Measurements from ENCODE around the gene EGLN1.
"Not testable (repeated sequence)": the region's sequence is repeated elsewhere in the genome, so short reads cannot be mapped to it uniquely, and the experiment has no call there.

Gene EGLN1

DNA sequence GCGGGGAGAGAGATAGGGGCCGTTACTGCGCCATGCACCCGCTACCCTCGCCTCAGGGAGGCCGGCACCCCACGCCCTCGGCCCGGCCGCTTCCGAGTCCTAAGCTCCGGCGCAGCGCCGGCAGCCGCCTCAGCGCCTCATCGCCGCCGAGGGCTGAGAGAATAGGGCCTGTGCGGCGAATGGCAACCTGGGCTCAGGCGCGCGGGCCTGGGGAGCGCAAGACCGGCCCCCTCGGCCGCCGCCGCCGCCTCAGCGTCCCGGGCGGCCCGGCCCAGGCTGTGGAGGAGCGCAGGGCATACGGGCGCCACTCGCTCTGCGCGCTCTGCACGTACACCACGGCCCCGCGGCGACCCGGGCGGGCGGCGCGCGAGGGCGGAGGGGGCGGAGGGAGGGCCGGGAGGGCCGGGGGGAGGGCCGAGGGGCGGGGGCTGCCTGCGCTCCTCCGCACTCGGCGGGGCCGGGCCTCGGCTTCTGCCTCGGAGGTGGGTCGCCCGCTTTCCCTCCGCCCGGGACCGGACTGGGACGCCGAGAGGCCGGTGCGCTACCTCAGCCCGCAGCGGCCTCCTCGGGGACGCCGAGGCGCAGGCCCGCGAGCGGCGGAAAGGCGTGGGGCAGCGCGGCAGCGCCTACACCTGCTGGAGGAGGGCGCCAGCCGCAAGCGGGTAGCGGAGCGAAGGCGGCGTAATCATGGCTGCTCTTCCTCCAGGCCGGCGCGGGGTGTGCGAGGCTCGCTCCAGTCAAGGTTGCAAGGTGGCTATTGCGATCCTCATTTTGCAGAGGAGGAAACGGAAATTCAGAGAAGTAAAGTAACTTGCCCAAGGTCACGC, at the start of gene EGLN1:
EGLN1 (minus strand) TSS at position 317 of the 827 bp plus-strand sequence. CDS start 399 bp downstream, outside the sequence.
- peak; percentile 70 for DNase-seq

DNA sequence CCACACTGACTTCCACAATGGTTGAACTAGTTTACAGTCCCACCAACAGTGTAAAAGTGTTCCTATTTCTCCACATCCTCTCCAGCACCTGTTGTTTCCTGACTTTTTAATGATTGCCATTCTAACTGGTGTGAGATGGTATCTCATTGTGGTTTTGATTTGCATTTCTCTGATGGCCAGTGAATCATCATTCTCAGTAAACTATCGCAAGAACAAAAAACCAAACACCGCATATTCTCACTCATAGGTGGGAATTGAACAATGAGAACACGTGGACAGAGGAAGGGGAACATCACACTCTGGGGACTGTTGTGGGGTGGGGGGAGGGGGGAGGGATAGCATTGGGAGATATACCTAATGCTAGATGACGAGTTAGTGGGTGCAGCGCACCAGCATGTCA, 49.4 kb upstream of the EGLN1 start:
- DNase-seq = not testable (repeated sequence)

DNA sequence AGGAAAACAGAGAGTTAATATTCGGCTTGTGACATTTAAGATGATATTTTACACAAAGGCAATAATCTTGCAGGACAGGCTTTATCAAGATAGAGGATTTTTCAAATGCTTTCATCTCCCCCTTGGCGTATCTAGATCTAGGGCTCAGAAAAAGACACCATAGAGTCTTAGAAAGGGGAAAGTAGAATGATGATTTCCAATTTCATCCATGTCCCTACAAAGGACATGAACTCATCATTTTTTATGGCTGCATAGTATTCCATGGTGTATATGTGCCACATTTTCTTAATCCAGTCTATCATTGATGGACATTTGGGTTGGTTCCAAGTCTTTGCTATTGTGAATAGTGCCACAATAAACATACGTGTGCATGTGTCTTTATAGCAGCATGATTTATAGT, 48.9 kb upstream of the EGLN1 start:
- not testable (repeated sequence) for DNase-seq

DNA sequence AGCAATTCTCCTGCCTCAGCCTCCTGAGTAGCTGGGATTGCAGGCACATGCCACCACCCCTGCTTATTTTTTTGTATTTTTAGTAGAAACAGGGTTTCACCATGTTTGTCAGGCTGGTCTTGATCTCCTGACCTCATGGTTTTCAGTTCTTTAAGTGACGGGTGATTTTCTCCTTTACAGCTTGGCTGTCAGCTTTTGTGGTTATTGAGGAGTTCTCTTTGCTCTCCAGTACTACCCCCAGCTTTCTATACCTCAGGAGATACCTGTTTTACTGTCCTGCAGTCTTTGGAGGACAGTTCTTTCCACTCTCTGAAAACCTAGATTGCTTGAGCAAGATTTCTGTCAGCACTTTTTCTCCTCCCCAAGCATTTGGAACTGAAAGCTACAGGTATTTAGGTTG, 45.9 kb upstream of the EGLN1 start:
- no peak for DNase-seq

DNA sequence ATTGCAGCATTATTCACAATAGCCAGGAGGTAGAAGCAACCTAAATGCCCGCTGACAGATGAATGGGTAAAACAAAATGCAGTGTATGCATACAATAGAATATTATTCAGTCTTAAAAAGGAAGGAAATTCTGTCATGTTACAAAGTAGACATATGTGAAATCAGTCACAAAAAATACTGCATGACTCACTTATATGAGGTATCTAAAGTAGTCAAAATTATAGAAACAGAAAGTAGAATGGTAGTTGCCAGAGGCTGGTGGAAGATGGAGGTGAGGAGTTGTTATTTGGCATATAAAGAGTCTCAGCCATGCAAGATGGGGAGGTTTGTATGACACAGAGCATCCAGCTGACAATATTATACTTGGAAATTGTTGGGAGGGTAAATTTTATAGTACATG, 43.0 kb upstream of the EGLN1 start:
- DNase-seq = no peak

DNA sequence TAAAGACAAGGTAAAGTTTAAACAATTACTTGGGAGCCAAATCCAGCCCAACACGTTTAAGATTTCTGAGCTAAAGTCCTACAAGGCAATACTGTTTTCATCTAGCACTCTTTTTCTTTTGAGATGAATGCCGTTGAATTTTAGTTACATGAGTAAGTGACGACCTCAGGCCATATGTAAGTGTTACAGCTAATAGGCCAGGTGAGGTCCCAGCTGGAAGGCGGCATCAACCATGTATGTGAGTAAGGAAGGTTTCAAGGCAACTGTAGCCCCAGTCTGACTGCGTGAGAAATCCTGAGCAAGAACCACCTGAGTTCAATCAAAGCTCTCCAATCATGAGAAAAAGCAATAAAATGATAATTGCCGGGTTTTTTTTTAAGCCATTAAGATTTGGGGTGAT, 41.5 kb upstream of the EGLN1 start:
- DNase-seq = no peak

DNA sequence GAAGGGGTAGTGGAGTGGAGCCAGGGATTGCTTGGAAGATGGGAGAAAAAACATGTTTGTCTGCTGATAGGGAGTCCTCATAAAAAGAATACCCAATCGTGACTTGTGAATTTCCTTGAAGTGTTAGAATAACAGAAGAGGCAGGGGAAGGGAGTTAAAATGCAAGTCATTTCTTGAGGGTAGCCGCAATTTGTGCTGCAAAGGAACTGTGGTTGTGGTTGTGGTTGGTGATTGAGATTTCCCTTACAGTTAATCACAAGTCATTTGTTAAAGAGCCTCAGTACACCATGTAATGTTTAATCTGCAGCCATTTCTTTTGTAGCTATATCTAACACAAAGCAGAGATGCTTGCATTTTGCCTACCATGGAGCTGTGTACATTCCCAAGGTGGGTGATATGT, 38.5 kb upstream of the EGLN1 start:
- no peak for DNase-seq

DNA sequence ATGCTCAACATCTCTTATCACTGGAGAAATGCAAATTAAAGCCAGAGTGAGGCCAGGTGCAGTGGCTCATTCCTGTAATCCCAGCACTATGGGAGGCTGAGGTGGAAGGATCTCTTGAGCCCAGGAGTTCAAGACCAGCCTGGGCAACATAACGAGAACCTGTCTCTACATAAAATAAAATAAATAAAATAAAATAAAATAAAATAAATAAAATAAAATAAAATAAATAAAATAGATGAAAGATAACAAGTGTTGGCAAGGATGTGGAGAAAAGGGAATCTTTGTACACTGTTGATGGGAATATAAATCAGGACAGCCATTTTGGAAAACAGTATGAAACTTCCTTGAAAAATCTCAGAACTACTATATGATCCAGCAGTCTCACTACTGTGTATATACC, 37.4 kb upstream of the EGLN1 start:
- not testable (repeated sequence) for DNase-seq

DNA sequence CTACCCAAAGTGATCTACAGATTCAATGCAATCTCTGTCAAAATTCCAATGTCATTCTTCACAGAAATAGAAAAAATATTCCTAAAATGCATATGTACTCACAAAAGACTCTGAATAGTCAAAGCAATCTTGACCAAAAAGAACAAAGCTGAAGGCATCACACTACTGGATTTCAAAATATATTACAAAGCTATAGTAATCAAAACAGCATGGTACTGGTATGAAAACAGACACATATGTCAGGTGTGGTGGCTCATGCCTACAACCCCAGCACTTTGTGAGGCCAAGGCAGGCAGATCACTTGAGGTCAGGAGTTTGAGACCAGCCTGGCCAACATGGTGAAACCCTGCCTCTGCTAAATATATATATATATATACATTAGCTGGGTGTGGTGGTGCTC, 35.9 kb upstream of the EGLN1 start:
- DNase-seq = not testable (repeated sequence)

DNA sequence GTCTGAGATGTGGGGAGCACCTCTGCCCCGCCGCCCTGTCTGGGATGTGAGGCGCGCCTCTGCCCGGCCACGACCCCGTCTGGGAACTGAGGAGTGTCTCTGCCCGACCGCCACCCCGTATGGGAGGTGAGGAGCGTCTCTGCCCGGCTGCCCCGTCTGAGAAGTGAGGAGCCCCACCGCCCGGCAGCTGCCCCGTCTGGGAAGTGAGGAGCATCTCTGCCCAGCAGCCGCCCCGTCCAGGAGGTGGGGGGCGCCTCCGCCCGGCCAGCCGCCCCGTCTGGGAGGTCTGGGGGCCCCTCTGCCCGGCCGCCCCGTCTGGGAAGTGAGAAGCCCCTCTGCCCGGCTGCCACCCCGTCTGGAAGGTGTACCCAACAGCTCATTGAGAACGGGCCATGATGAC, 32.0 kb upstream of the EGLN1 start:
- not testable (repeated sequence) for DNase-seq

DNA sequence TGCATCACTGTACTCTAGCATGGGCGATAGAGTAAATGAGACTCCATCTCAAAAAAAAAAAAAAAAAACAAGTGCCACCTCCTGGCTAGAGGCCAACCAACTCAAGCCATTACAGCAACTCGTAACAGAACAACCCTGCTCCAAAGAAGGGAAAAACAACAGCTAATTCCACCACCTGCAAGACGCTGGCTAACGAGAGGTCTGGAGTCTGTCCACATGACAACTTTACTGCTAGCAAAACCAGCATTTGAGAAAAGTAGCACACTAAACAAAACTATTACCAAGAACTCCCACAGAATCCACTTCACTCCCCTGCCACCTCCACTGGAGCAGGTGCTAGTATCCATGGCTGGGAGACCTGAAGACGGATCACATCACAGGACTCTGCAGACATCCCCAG, 24.1 kb upstream of the EGLN1 start:
- no peak for DNase-seq

DNA sequence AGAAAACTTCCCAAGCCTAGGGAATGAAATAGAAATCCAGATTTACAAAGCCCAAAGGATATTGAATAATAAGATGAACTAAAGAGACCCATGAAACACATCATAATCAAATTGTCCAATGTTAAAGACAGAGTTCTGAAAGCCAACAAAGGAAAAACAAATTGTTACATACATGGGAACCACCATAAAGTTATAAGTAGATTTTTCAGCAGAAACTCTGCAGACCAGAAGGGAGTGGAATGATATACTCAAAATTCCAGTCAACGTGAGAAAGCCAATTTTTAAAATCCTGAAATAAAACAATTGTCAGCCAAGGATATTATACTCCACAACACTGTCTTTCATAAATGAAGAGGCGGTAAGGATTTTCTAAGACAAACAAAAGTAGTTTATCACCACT, 22.0 kb upstream of the EGLN1 start:
- no peak for DNase-seq

DNA sequence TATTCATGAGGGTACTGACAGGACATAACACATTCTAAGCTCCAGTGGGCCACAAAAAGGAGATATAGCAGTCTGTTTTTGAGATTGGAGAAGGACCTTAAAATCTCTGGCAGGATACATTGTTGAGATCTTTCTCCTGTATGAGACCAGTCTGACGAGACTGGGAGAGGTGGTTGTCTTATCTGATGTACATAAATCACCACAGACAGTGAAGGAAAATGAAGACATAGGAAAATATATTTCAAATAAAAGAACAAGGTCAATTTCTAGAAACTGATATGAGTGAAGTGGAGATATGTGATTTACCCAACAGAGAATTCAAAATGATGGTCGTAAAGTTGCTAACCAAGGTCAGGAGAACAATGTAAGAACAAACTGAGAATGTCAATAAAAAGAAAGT, 21.3 kb upstream of the EGLN1 start:
- no peak for DNase-seq

DNA sequence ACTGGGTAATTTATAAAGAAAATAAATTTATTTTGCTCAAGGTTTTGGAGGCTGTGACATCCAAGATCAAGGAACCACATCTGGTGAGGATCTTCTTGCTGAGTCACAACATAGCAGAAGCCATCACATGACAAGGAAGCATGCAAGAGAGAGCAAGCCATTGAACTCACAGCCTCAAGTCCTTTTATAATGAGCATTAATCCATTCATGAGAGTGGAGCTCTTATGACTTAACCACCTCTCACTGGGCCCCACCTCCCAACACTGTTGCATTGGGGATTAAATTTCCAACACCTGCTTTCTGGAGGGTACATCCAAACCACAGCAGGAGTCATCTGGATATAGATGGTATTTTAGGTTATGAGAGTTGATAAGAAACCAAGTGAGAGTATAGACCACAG, 20.6 kb upstream of the EGLN1 start:
- DNase-seq = no peak

DNA sequence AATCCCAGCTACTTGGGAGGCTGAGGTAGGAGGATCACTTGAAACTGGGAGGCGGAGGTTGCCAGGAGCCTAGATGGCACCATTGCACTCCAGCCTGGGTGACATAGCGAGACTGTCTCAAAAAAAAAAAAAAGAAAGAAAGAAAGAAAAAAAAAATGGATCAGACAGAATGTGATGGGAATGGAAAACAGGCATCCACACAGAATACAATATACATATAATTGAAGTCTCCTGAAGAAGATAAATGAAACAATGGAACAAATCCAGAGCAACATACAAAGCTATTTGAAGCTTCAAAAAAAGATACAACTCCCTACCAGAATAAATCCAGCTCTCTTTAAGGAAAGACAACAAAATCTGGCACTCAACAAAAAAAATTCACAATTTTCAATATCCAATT, 10.9 kb upstream of the EGLN1 start:
- DNase-seq = no peak

DNA sequence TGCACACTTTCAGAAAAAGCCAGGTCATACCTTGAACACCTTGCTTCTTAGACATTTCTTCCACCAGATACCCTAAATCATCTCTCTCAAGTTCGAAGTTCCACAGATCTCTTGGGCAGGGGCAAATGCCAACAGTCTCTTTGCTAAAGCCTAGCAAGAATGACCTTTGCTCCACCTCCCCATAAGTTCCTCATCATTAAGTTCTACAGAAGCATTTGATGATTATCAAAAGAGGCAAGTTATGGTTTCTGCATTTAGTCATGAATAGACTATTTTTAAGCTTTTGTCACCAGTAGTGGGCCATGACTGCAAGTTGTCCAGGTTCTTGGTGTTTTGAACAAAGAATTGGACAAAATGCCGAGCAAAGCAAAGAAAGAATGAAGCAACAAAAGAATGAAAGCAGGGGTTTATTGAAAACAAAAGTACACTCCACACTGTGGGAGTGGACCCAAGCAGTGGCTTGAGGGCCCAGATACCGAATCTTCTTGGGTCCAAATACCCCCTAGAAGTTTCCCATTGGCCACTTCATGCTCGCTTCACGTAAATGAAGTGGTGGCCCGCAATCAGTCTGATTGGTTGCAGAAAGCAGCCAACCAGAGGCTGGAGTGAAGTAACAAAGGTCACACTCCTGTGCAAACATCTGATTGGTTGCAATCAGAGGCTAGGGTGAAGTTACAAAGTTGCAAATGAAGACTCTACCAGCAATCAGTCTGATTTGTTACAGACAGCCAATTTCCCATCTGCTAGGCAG, 9.8 kb upstream of the EGLN1 start:
- DNase-seq = no peak

DNA sequence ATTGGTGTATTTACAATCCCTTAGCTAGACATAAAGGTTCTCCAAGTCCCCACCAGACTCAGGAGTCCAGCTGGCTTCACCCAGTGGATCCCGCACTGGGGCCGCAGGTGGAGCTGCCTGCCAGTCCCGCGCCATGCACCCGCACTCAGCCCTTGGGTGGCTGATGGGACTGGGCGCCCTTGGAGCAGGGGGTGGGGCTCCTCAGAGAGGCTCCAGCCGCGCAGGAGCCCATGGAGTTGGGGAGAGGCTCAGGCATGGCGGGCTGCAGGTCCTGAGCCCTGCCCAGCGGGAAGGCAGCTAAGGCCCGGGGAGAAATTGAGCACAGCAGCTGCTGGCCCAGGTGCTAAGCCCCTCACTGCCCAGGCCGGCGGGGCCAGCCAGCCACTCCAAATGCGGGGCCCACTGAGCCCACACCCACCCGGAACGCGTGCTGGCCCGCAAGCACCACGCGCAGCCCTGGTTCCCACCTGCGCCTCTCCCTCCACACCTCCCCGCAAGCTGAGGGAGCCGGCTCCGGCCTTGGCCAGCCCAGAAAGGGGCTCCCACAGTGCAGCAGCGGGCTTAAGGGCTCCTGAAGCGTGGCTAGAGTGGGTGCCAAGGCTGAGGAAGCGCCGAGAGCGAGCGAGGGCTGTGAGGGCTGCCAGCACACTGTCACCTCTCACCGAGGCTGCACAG, 8.7 kb upstream of the EGLN1 start:
- not testable (repeated sequence) for DNase-seq

DNA sequence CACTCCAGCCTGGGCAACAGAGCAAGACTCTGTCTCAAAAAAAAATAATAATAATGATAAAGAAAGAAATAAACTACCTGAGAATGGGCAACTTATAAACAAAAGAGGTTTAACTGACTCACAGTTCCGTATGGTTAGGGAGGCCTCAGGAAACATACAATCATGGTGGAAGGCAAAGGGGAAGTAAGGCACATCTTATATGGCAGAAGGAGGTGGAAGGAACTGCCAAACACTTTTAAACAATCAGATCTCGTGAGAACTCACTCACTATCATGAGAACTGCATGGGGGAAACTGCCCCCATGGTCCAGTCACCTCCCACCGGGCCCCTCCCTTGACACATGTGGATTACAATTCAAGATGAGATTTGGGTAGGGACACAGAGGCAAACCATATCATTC, 6.3 kb upstream of the EGLN1 start:
- no peak for DNase-seq

DNA sequence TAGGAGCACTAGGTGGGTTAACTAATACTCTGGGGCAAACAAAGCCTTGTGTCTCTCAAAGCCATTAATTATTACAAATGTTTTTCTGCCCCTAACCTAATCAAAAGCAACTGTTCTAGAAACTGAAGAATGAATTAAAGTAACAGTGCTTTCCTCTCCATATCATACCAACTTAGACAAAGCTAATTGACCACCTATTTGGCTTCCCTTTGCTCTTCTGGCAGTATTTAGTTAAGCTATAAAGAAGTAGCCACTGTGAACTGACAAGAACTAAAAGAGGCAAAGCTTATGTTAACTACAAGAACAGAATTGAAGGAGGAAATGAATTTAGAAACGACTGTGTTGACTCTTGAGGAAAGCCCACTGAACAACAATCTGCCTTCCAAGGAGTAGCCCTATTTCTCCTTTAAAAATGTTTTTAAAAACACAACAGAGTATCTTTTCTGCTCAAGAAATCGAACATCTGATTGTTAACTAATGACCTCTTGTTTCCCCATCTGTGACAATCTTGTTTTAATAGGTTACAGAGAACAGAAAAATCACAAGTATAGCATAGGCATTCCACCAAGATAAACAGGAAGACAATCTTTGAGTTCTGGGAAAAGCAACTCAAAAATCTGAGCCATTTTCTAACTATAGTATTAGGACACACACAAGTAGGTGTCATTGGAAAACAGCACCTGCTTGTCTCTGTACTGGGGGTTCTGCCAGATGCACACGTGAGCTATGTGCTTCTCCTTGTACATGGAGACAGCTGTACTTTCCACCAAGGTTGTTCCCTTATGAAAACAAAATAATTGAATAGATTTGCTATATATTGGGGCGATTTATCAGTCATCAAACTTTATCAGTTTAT, 3.1 kb upstream of the EGLN1 start:
- DNase-seq = no peak

DNA sequence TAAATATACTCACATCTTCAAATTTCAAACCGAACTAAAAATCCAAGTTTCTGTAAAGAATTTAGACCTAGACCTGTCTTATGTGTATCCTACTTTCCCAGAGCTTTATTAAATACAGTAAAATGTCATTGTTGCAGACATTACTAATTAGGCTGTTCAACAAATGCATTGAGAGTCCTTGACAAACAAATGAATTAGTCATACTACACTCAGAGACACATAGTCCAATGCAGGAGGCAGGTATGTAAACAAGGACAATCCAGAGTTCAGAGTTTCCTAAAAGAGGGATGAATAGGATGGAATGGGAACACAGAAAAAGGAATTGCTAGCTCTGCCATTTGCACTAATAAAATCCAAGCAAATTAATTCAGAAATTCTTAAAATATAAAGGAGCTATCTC, 1.6 kb upstream of the EGLN1 start:
- DNase-seq = peak; percentile 20

DNA sequence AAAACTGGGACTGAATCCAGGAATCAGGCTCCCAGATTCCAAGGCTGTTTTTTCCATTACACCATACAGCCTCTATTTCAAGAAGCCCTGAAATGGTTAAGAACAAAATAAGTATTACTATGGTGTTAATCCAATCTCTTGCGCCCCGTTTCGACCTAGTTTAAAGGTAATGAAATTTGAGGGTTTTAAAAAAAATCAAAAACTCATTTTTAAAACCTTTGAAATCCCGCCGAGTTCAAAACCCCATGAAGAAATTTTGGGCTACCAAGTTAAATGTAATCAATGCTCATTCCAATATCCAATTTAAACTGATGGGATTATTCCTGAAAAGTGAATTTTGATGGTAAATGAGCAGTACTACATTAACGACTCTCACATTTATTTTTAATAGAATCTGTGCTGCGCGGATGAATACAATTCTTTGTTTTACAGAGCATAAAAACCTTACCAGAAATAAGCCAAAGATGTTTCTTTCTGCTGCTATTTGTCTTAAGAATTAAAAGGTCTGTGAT, 767 bp upstream of the EGLN1 start:
- DNase-seq = no peak

DNA sequence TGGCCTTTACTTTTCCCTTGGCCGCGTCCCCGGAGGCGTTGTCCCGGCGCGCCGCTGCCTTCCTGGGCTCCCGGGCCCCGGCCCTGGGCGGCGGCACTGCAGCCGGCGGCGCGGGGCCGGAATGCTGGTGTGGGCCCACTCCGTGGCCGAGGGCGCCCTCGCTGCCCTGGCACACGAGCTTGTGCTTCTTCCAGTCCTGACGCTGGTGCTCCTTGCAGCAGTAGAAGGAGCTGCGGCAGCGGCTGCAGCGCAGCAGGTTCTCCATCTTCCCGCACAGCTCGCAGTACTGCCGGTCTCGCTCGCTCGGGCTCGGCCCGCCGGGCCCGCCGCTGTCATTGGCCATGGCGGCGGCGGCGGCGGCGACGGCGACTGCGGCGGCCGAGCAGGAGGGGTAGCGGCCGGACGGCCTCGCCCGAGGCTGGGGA, 529 bp downstream of the EGLN1 start:
- DNase-seq = no peak

All from NCI-H1417 treated with DMSO at 0.1 percent for 48 hours (cell line).